SK-N-SH treated with all-trans-retinoic acid at 6 μM for 48 hours (cell line): ENCODE measurements around the gene VCAM1.

Experiments
- ATAC-seq: fragments of 200-7000 bp; cut with Tn5 transposase; 3 replicates; pipeline ENCODE4 v1.9.1; 2020; ENCODE audit warnings: mild to moderate bottlenecking, moderate library complexity
- ARNTL ChIP-seq: fragments of 450-650 bp; formaldehyde crosslinking; IDR thresholded peaks from 2 replicates; pipeline ENCODE4 v1.5.0; 2020; ENCODE audit warnings: low read depth, mild to moderate bottlenecking, moderate library complexity, borderline replicate concordance
- BACH2 ChIP-seq: fragments of 250-450 bp; sonication (Bioruptor Pico); IDR thresholded peaks from 2 replicates; pipeline ENCODE4 v1.9.0; 2021; ENCODE audit warnings: mild to moderate bottlenecking, borderline replicate concordance
- CSDC2 ChIP-seq: fragments of 250-450 bp; sonication (Bioruptor Pico); IDR thresholded peaks from 2 replicates; pipeline ENCODE4 v1.5.0; 2020; ENCODE audit warnings: mild to moderate bottlenecking, moderate library complexity
- ESRRG ChIP-seq: fragments of 250-450 bp; sonication (Bioruptor Pico); IDR thresholded peaks from 2 replicates; pipeline ENCODE4 v1.6.1; 2021; ENCODE audit warnings: mild to moderate bottlenecking
- GLIS3 ChIP-seq: fragments of 250-450 bp; sonication (Bioruptor Pico); IDR thresholded peaks from 2 replicates; pipeline ENCODE4 v1.5.0; 2020; ENCODE audit warnings: mild to moderate bottlenecking, moderate library complexity
- ISL1 ChIP-seq: fragments of 250-450 bp; sonication (Bioruptor Pico); IDR thresholded peaks from 2 replicates; pipeline ENCODE4 v2.1.2; 2022; ENCODE audit warnings: mild to moderate bottlenecking, moderate library complexity
- OSR1 ChIP-seq: fragments of 250-450 bp; sonication (Bioruptor Pico); IDR thresholded peaks from 2 replicates; pipeline ENCODE4 v1.8.0; 2022; ENCODE audit warnings: moderate library complexity, mild to moderate bottlenecking, inconsistent platforms
- PPARA ChIP-seq: fragments of 250-450 bp; sonication (Bioruptor Pico); IDR thresholded peaks from 2 replicates; pipeline ENCODE4 v1.5.0; 2020; ENCODE audit warnings: mild to moderate bottlenecking, borderline replicate concordance
- RARB ChIP-seq: fragments of 250-450 bp; sonication (Bioruptor Pico); IDR thresholded peaks from 2 replicates; pipeline ENCODE4 v1.8.0; 2021; ENCODE audit warnings: mild to moderate bottlenecking, moderate library complexity
- TCF4 ChIP-seq: fragments of 250-450 bp; sonication (Bioruptor Pico); IDR thresholded peaks from 2 replicates; pipeline ENCODE4 v1.8.0; 2021; ENCODE audit warnings: mild to moderate bottlenecking, moderate library complexity, borderline replicate concordance
- TOX ChIP-seq: fragments of 250-450 bp; sonication (Bioruptor Pico); IDR thresholded peaks from 2 replicates; pipeline ENCODE4 v1.8.0; 2021; ENCODE audit warnings: mild to moderate bottlenecking, moderate library complexity, borderline replicate concordance
- ZC3H10 ChIP-seq: fragments of 250-450 bp; sonication (Bioruptor Pico); IDR thresholded peaks from 2 replicates; pipeline ENCODE4 v1.5.1; 2021; ENCODE audit warnings: mild to moderate bottlenecking, moderate library complexity
- ZFP3 ChIP-seq: fragments of 250-450 bp; sonication (Bioruptor Pico); IDR thresholded peaks from 2 replicates; pipeline ENCODE4 v1.5.0; 2020; ENCODE audit warnings: mild to moderate bottlenecking, moderate library complexity
- ZNF565 ChIP-seq: fragments of 450-650 bp; formaldehyde crosslinking; conservative IDR thresholded peaks from 2 replicates; pipeline ENCODE4 v1.5.0; 2020; ENCODE audit warnings: low read depth, mild to moderate bottlenecking, moderate library complexity
- ZNF70 ChIP-seq: fragments of 450-650 bp; formaldehyde crosslinking; IDR thresholded peaks from 2 replicates; pipeline ENCODE4 v1.5.0; 2020; ENCODE audit warnings: mild to moderate bottlenecking, moderate library complexity
- ZNF8 ChIP-seq: fragments of 450-650 bp; formaldehyde crosslinking; IDR thresholded peaks from 2 replicates; pipeline ENCODE4 v1.5.0; 2020; ENCODE audit warnings: mild to moderate bottlenecking, moderate library complexity
- TF ChIP-seq, protein P1 (sequence below): fragments of 250-450 bp; sonication (Bioruptor Pico); IDR thresholded peaks from 2 replicates; pipeline ENCODE4 v1.5.1; 2021; ENCODE audit warnings: mild to moderate bottlenecking, moderate library complexity
- TF ChIP-seq, protein P2 (sequence below): fragments of 250-450 bp; sonication (Bioruptor Pico); IDR thresholded peaks from 2 replicates; pipeline ENCODE4 v1.8.0; 2021; ENCODE audit warnings: low read depth, mild to moderate bottlenecking, moderate library complexity, borderline replicate concordance
- TF ChIP-seq, protein P3 (sequence below): fragments of 250-450 bp; sonication (Bioruptor Pico); IDR thresholded peaks from 2 replicates; pipeline ENCODE4 v1.8.0; 2020; ENCODE audit warnings: mild to moderate bottlenecking, moderate library complexity, borderline replicate concordance
- TF ChIP-seq, protein P4 (sequence below): fragments of 250-450 bp; sonication (Bioruptor Pico); IDR thresholded peaks from 2 replicates; pipeline ENCODE4 v1.5.1; 2020; ENCODE audit warnings: low read depth, mild to moderate bottlenecking, moderate library complexity
- TF ChIP-seq, protein P5 (sequence below): fragments of 250-450 bp; sonication (Bioruptor Pico); IDR thresholded peaks from 2 replicates; pipeline ENCODE4 v1.5.0; 2020; ENCODE audit warnings: mild to moderate bottlenecking, moderate library complexity

The VCAM1 gene

DNA sequence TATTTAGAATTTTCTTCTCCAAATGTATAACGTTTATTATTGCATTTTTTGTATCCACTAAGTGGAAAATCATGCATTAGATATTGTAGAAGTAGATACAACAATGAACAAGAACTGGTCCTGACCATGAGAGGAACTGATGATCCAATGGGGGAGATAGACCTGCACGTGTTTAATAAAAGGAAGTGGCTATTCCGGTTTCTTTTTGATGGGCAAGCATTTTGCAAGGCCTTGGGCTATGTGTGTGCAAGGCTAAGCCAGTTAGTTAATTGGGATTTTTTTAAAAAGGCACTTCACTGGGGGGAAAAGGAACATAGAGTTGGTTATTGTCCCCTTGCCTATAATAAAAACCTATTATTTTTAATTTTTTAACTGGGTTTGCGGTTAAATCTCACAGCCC lies 961 bp upstream of the VCAM1 start:
- TF ChIP-seq, protein P1, sequence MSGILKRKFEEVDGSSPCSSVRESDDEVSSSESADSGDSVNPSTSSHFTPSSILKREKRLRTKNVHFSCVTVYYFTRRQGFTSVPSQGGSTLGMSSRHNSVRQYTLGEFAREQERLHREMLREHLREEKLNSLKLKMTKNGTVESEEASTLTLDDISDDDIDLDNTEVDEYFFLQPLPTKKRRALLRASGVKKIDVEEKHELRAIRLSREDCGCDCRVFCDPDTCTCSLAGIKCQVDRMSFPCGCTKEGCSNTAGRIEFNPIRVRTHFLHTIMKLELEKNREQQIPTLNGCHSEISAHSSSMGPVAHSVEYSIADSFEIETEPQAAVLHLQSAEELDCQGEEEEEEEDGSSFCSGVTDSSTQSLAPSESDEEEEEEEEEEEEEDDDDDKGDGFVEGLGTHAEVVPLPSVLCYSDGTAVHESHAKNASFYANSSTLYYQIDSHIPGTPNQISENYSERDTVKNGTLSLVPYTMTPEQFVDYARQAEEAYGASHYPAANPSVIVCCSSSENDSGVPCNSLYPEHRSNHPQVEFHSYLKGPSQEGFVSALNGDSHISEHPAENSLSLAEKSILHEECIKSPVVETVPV = no peak
- TF ChIP-seq ZFP3 (CRISPR knock-in tag) (no peak), GLIS3 (no peak), CSDC2 (CRISPR knock-in tag) (no peak), ARNTL (CRISPR knock-in tag) (no peak), TCF4 (CRISPR knock-in tag) (no peak), TOX (CRISPR knock-in tag) (no peak), OSR1 (no peak), ZNF565 (CRISPR knock-in tag) (no peak)
- TF ChIP-seq, protein P2, sequence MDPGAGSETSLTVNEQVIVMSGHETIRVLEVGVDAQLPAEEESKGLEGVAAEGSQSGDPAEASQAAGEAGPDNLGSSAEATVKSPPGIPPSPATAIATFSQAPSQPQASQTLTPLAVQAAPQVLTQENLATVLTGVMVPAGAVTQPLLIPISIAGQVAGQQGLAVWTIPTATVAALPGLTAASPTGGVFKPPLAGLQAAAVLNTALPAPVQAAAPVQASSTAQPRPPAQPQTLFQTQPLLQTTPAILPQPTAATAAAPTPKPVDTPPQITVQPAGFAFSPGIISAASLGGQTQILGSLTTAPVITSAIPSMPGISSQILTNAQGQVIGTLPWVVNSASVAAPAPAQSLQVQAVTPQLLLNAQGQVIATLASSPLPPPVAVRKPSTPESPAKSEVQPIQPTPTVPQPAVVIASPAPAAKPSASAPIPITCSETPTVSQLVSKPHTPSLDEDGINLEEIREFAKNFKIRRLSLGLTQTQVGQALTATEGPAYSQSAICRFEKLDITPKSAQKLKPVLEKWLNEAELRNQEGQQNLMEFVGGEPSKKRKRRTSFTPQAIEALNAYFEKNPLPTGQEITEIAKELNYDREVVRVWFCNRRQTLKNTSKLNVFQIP (CRISPR knock-in tag) = no peak
- TF ChIP-seq, protein P3, sequence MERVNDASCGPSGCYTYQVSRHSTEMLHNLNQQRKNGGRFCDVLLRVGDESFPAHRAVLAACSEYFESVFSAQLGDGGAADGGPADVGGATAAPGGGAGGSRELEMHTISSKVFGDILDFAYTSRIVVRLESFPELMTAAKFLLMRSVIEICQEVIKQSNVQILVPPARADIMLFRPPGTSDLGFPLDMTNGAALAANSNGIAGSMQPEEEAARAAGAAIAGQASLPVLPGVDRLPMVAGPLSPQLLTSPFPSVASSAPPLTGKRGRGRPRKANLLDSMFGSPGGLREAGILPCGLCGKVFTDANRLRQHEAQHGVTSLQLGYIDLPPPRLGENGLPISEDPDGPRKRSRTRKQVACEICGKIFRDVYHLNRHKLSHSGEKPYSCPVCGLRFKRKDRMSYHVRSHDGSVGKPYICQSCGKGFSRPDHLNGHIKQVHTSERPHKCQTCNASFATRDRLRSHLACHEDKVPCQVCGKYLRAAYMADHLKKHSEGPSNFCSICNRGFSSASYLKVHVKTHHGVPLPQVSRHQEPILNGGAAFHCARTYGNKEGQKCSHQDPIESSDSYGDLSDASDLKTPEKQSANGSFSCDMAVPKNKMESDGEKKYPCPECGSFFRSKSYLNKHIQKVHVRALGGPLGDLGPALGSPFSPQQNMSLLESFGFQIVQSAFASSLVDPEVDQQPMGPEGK (CRISPR knock-in tag) = no peak

DNA sequence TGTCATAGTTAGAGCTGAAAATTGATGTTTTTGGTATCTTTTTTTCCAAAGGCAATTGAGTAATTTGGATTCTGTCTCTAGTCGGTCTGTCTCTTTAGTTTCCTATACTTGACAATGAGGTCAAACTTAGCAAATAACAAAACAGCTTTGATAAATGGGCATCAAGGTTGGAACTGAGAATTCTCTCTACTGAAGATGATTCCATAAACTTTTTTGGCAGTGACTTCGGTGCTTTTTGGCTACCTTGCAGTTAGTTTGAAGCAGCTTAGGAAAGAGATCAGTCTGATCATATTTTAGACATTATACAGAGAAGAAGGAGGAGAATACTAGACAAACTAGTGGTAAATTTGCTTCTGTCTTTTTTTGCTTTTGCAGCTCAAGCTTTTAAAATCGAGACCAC lies 559 bp downstream of the VCAM1 start:
- ATAC-seq = no peak; the same call in 2 of the 3 replicates
- TF ChIP-seq CSDC2 (CRISPR knock-in tag) (no peak), ISL1 (CRISPR knock-in tag) (no peak), PPARA (CRISPR knock-in tag) (no peak), BACH2 (CRISPR knock-in tag) (no peak), OSR1 (no peak)

More for the DNA sequence above, 961 bp upstream of the VCAM1 start:
- ATAC-seq = no peak

DNA sequence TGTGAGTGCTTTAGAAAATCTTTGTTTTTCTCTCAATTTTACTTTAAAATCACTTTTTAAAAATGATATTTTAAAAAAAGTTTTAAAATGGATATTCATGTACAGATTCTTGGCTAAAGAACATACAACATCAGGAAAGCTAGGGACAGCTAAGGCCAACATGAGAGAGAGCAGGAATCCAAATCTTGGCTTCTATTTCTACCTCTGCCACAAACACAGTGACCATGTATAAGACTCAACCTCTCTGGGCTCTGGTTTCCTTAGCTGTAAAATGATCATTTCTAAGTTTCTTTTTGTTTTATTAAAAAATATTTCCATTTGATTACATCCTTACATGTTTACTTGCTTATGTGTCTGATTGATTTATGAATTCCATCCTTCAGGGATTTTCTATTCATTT lies 1.2 kb downstream of the VCAM1 start:
- peak; percentile 50; the same call in 2 of the 3 replicates for ATAC-seq
- TF ChIP-seq CSDC2 (CRISPR knock-in tag) (no peak), ZNF70 (no peak), ZC3H10 (CRISPR knock-in tag) (no peak), BACH2 (CRISPR knock-in tag) (no peak), ARNTL (CRISPR knock-in tag) (no peak), ZNF8 (CRISPR knock-in tag) (no peak), RARB (CRISPR knock-in tag) (no peak), TCF4 (CRISPR knock-in tag) (no peak), GLIS3 (no peak), ZNF565 (CRISPR knock-in tag) (no peak), ESRRG (CRISPR knock-in tag) (no peak)
- TF ChIP-seq, protein P4, sequence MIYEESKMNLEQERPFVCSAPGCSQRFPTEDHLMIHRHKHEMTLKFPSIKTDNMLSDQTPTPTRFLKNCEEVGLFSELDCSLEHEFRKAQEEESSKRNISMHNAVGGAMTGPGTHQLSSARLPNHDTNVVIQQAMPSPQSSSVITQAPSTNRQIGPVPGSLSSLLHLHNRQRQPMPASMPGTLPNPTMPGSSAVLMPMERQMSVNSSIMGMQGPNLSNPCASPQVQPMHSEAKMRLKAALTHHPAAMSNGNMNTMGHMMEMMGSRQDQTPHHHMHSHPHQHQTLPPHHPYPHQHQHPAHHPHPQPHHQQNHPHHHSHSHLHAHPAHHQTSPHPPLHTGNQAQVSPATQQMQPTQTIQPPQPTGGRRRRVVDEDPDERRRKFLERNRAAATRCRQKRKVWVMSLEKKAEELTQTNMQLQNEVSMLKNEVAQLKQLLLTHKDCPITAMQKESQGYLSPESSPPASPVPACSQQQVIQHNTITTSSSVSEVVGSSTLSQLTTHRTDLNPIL = no peak
- TF ChIP-seq, protein P2 (CRISPR knock-in tag) = no peak
- TF ChIP-seq, protein P1 = no peak
- TF ChIP-seq, protein P5, sequence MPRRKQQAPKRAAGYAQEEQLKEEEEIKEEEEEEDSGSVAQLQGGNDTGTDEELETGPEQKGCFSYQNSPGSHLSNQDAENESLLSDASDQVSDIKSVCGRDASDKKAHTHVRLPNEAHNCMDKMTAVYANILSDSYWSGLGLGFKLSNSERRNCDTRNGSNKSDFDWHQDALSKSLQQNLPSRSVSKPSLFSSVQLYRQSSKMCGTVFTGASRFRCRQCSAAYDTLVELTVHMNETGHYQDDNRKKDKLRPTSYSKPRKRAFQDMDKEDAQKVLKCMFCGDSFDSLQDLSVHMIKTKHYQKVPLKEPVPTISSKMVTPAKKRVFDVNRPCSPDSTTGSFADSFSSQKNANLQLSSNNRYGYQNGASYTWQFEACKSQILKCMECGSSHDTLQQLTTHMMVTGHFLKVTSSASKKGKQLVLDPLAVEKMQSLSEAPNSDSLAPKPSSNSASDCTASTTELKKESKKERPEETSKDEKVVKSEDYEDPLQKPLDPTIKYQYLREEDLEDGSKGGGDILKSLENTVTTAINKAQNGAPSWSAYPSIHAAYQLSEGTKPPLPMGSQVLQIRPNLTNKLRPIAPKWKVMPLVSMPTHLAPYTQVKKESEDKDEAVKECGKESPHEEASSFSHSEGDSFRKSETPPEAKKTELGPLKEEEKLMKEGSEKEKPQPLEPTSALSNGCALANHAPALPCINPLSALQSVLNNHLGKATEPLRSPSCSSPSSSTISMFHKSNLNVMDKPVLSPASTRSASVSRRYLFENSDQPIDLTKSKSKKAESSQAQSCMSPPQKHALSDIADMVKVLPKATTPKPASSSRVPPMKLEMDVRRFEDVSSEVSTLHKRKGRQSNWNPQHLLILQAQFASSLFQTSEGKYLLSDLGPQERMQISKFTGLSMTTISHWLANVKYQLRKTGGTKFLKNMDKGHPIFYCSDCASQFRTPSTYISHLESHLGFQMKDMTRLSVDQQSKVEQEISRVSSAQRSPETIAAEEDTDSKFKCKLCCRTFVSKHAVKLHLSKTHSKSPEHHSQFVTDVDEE (CRISPR knock-in tag) = no peak
- TF ChIP-seq, protein P3 (CRISPR knock-in tag) = no peak
